Measurements from ENCODE around the gene MPIG6B. TPM values are rescaled to one million over a fixed set of nuclear protein-coding genes. Genes with fewer than 3 reads are reported as not detected.

Gene MPIG6B
- total and polyA plus RNA-seq, 2 donors (not counting 1 experiment from before 2014, with no cell fraction given), result not detected

- no peak overlapping the region for H3K27ac ChIP-seq (ENCODE audit: insufficient read depth, low read length)
- no peaks in the 10 kb centered on the region for H3K79me2 ChIP-seq (ENCODE audit: control insufficient read depth, insufficient read depth, low read length)
Observed at GRCh38 chr6:31722173-31722572, 1.0 kb upstream of the MPIG6B start.

DNA sequence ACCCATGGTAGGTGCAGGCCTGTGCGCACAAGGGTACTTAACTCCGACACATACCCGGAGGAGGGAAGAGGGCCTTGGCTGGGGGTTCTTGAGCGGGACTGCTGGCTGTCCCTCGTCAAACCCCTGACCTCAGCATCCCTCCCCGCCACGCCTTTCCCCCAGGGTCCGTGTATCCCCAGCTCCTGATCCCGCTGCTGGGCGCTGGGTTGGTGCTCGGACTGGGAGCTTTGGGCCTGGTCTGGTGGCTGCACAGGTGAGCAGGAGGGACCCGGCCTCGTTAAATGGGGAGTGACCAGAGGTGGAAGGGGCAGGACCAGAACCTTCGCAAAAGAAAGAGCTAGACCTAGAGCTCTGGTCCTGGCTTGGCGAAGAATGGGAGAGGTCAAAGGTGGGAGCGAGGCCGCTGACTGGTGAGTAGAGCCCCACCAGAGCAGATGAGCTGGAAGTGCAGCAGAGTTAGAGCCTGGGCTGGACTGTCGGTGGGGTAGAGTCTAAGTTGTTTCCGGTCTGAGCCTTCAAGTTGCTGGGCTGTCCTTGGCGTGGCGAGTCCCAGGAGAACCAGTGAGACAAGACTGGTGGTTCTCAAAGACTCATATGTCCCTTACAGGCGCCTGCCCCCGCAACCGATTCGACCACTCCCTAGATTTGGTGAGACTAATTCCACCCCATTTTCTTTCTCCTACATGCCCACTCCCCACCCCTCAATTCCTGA, 963 bp downstream of the MPIG6B start:
- Histone ChIP-seq H3K4me1 (ENCODE audit: control insufficient read depth, extremely low read depth, insufficient read depth, low read length) (peaks cover 5% of the 10 kb centered on the region), H3K9ac (ENCODE audit: insufficient read depth, low read length) (no peak overlapping the region), H3K36me3 (ENCODE audit: control insufficient read depth, insufficient read depth, low read length) (peaks cover 10% of the 10 kb centered on the region), H3K27me3 (ENCODE audit: control insufficient read depth, insufficient read depth, low read length) (no peaks in the 10 kb centered on the region), H2AFZ (ENCODE audit: low read length) (no peak overlapping the region), H3K9me3 (ENCODE audit: control insufficient read depth, insufficient read depth, low read depth, low read length) (no peaks in the 10 kb centered on the region), H3K79me2 (ENCODE audit: control insufficient read depth, insufficient read depth, low read length) (peaks cover 6% of the 10 kb centered on the region), H3K4me2 (ENCODE audit: extremely low read depth, insufficient read depth, low read length) (no peak overlapping the region), H3K4me3 (replicated peaks in 1 of 4; ENCODE audit: control extremely low read depth in 1 of 4, insufficient read depth in 1 of 4, low read depth in 3 of 4, low read length in 4 of 4) (no peak overlapping the region), H3K27ac (ENCODE audit: insufficient read depth, low read length) (no peak overlapping the region), H4K20me1 (ENCODE audit: control insufficient read depth, extremely low read depth, insufficient read depth, low read length) (no peaks in the 10 kb centered on the region)
- no peak for TF ChIP-seq EZH2 (IDR thresholded peaks at IDR 0.05; ENCODE audit: low read length, missing control alignments)
- no peak for TF ChIP-seq CTCF (conservative IDR thresholded peaks at IDR 0.05 in 1 of 2, IDR thresholded peaks at IDR 0.05 in 1 of 2; ENCODE audit: low read depth in 1 of 2, low read length in 2 of 2)
- no peak for DNase-seq (ENCODE audit: low read depth in 2 of 2)

More at GRCh38 chr6:31722173-31722572, 1.0 kb upstream of the MPIG6B start:
- H4K20me1 ChIP-seq (ENCODE audit: control insufficient read depth, extremely low read depth, insufficient read depth, low read length), result no peaks in the 10 kb centered on the region
- H3K9ac ChIP-seq (ENCODE audit: insufficient read depth, low read length), result no peak overlapping the region
- H3K27me3 ChIP-seq (ENCODE audit: control insufficient read depth, insufficient read depth, low read length), result peaks cover 3% of the 10 kb centered on the region
- H2AFZ ChIP-seq (ENCODE audit: low read length), result no peak overlapping the region
- no peaks in the 10 kb centered on the region for H3K4me1 ChIP-seq (ENCODE audit: control insufficient read depth, extremely low read depth, insufficient read depth, low read length)
- H3K9me3 ChIP-seq (ENCODE audit: control insufficient read depth, insufficient read depth, low read depth, low read length), result no peaks in the 10 kb centered on the region
- no peak for TF ChIP-seq CTCF (conservative IDR thresholded peaks at IDR 0.05 in 1 of 2, IDR thresholded peaks at IDR 0.05 in 1 of 2; ENCODE audit: low read depth in 1 of 2, low read length in 2 of 2)
- no peak for TF ChIP-seq EZH2 (IDR thresholded peaks at IDR 0.05; ENCODE audit: low read length, missing control alignments)
- no peak overlapping the region for H3K4me3 ChIP-seq (replicated peaks in 1 of 4; ENCODE audit: control extremely low read depth in 1 of 4, insufficient read depth in 1 of 4, low read depth in 3 of 4, low read length in 4 of 4)
- H3K4me2 ChIP-seq (ENCODE audit: extremely low read depth, insufficient read depth, low read length), result no peak overlapping the region
- peaks cover 6% of the 10 kb centered on the region for H3K36me3 ChIP-seq (ENCODE audit: control insufficient read depth, insufficient read depth, low read length)
- no peak for DNase-seq (ENCODE audit: low read depth in 2 of 2)

GRCh38 chr6:31725502-31726350, 2.6 kb downstream of the MPIG6B start:
- no peak overlapping the region for H3K4me2 ChIP-seq (ENCODE audit: extremely low read depth, insufficient read depth, low read length)
- DNase-seq (ENCODE audit: low read depth in 2 of 2), result no peak
- no peak overlapping the region for H3K4me3 ChIP-seq (replicated peaks in 1 of 4; ENCODE audit: control extremely low read depth in 1 of 4, insufficient read depth in 1 of 4, low read depth in 3 of 4, low read length in 4 of 4)

More at GRCh38 chr6:31725502-31726350, 2.6 kb downstream of the MPIG6B start:
- H3K9ac ChIP-seq (ENCODE audit: insufficient read depth, low read length), result no peak overlapping the region
- no peak overlapping the region for H2AFZ ChIP-seq (ENCODE audit: low read length)
- TF ChIP-seq EZH2 (IDR thresholded peaks at IDR 0.05; ENCODE audit: low read length, missing control alignments) (no peak), CTCF (conservative IDR thresholded peaks at IDR 0.05 in 1 of 2, IDR thresholded peaks at IDR 0.05 in 1 of 2; ENCODE audit: low read depth in 1 of 2, low read length in 2 of 2) (no peak)
- no peaks in the 10 kb centered on the region for H3K9me3 ChIP-seq (ENCODE audit: control insufficient read depth, insufficient read depth, low read depth, low read length)
- no peaks in the 10 kb centered on the region for H4K20me1 ChIP-seq (ENCODE audit: control insufficient read depth, extremely low read depth, insufficient read depth, low read length)
- peaks cover 13% of the 10 kb centered on the region for H3K36me3 ChIP-seq (ENCODE audit: control insufficient read depth, insufficient read depth, low read length)
- no peaks in the 10 kb centered on the region for H3K27me3 ChIP-seq (ENCODE audit: control insufficient read depth, insufficient read depth, low read length)
- H3K27ac ChIP-seq (ENCODE audit: insufficient read depth, low read length), result no peak overlapping the region
- peaks cover 8% of the 10 kb centered on the region for H3K4me1 ChIP-seq (ENCODE audit: control insufficient read depth, extremely low read depth, insufficient read depth, low read length)
- H3K79me2 ChIP-seq (ENCODE audit: control insufficient read depth, insufficient read depth, low read length), result peaks cover 6% of the 10 kb centered on the region
